ENCODE measurements around the gene RCBTB1.

The RCBTB1 gene

DNA sequence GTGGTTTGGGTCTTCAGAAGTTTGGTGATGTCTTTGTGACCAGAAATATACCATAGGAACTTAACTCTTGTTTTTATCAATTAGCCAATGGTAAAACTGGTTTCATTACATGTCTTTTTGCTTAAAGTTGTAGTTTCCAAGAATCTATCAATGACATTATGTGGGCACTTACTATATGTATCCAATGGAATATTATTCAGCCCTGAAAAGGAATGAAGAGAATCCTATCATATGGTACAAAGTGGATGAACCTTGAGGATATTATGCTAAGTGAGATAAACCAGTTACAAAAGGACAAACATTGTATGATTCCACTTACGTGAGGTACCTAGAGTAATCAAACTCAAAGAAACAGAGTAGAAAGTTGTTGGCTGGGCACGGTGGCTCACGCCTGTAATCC lies 26.4 kb downstream of the RCBTB1 start:
- DNase-seq (ENCODE audit: low read depth), result no peak

DNA sequence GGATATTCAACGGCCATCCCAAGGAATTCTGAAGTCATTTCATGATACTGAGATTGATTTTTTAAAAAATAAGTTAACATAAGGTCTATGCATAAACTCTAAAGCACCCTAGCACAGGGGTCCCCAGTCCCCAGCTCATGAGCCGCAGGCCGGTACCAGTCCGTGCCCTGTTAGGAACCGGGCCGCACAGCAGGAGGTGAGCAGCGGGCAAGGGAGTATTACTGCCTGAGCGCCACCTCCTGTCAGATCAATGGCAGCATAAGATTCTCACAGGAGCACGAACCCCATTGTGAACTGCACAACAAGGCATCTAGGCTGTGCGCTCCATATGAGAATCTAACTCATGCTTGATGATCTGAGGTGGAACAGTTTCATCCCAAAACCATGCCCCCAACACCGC lies 31.0 kb downstream of the RCBTB1 start:
- no peak for DNase-seq (ENCODE audit: low read depth)

DNA sequence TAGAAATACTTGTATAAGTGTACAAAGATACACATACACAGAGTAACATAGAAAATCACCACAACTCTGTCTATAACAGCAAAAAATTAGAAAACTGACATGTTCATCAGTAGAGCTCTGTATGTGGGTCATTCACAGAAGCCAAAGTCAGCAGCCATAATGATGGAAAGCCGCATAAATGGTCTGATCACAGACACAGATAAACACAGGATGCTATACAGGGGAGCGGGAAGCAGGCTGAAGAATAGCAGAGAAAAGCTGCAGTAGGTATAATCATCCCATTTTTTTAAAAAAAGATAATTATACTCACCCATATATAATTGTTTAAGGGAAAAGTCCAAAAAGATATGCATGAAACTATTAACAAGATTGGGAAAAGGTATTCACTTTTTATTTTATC lies 31.5 kb downstream of the RCBTB1 start:
- DNase-seq (ENCODE audit: low read depth), result no peak

DNA sequence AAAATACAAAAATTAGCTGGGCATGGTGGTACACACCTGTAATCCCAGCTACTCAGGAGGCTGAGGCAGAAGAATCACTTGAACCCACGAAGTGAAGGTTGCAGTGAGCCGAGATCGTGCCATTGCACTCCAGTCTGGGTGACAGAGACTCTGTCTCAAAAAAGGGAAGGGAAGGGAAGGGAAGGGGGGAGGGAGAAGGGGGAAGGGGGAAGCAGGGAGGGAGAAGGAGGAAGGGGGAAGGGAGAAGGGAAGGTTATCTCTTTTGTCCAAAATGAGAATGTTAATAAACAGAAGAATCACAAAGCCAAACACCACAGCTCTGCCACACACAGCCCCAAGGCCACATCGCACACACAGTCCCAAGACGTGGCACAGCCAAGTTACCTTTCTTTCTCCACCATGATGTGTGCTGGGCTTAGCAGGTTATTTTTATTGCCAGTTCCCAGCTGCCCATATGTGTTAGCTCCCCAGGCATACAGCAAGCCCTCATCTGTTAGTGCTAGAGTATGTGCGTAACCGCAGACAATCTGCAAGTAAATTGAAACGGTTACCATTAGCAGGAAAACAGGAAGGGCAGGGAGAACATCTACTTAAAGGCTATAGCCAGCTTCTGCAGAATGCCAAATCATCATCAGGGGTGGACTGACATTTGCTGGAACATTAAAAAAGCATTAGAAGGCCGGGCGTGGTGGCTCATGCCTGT lies 34.3 kb downstream of the RCBTB1 start:
- DNase-seq (ENCODE audit: low read depth), result no peak

DNA sequence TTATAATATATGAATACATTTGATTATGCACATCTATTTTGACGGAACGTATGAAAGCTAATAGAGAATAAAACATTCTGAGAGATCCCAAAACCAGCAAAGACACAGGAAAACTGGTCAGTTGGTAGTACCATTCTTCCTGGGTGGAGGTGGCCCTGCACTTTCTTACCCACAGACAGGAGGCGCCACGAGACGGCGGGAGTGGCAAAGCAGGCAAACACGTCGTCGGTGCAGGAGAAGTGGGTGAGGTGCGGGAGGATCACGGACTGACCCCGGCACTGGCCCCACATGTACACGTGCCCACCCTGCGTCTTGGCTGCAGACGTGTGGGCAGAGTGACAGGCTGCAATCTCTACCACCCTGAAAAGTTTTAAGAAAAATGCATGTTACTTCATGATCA lies 36.1 kb downstream of the RCBTB1 start:
- no peak for DNase-seq (ENCODE audit: low read depth)

DNA sequence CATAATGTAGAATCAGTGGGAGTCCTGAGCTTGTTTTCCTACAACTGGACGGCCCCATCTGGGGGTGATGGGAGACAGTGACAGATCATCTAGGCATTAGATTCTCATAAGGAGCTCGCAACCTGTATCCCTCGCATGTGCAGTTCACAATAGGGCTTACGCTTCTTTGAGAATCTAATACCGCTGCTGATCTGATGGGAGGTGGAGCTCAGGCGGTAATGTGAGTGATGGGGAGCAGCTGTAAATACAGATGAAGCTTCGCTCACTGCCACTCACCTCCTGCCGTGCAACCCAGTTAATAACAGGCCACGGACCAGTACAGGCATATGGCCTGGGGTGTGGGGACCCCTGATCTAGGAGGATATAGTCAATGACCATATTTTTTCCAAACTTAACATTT lies 38.8 kb downstream of the RCBTB1 start:
- no peak for DNase-seq (ENCODE audit: low read depth)

DNA sequence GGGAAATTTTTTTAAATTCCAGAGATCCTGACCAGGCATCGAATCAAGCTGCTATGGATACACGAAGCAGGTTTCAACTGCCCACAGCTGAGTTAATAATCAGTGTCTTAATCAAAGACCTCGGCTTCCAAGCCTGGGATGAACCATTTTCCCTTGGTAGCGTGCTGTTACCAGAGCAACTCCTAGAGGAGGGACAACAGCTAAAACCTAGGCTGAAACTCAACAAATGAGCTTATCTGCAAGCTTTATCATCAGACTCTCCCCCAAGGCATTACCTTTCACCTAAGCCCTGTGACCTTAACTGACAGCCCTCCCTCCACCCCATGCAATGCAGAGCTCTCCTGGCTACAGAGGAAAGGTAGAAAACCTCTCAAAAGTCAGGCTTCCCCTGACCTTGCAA lies 39.7 kb downstream of the RCBTB1 start:
- DNase-seq (ENCODE audit: low read depth), result no peak

DNA sequence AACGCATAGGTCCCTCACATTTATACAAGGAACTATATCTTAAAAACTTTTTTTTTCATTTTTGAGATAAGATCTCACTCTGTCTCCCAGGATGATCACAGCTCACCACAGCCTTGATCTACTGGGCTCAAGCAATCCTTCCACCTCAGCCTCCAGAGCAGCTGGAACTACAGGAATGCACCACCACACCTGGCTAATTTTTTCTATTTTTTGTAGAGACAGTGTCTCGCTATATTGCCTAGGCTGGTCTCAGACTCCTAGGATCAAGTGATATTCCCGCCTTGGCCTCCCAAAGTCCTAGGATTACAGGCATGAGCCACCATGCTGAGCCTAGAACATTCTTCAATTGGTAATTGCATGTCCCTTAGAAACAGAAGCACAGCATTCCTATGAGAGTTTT lies 41.7 kb downstream of the RCBTB1 start:
- no peak for DNase-seq (ENCODE audit: low read depth)

DNA sequence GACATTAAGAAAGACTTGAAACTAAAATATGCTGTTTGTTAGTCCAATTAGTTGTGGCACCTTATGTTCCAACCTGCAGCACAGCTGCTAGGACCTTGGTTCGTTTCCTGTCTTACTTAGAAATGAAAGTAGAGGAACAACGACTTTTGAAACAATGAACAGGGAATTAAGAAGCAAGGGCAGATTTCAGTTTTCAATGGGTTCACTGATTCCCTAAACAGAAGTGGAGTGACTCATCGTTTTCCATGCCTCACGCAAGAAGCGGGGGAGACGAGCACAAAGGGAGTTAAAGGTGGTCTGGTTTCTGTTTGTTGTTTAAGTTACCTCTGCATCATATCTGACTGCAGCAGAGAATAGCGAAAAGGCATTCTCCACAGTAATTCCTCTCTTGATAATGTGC lies 44.8 kb downstream of the RCBTB1 start:
- no peak for DNase-seq (ENCODE audit: low read depth)

DNA sequence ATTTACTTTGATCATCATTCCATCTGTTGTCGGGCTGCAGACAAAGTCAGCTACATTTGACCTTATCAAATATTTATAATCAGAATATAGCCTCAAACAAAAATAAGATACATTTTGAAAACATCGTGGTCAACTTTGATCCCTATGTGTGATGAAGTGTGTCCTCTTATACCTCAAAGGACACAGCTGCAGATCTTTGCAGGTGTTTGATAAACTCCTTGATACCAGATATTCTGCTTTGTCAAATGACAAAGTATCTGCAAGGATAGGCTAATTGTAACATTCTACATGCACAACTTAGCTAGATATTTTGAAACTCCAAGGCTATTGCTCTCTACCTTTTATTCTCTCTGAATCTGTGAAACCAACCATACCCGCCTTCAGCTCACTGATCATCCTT lies 45.6 kb downstream of the RCBTB1 start:
- no peak for DNase-seq (ENCODE audit: low read depth)

DNA sequence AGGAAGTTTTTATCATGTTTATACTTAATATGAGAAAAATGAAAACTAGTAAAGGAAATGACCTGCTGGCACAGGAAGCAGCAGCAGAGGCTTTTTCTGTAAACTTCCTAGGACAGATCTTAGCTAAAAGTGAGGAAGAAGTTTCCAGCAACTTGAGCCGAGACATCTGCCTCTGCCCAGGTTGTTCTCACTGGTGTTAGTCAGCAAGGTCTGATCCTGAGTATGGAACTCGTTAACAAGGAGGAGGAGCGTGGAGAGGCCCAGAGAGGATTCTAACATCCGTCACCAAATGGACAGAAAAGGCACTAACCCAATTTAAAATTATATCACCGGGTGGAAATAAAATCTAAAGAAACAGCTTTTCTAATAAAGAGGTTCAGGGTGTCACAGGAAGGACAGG lies 46.0 kb downstream of the RCBTB1 start:
- DNase-seq (ENCODE audit: low read depth), result no peak

DNA sequence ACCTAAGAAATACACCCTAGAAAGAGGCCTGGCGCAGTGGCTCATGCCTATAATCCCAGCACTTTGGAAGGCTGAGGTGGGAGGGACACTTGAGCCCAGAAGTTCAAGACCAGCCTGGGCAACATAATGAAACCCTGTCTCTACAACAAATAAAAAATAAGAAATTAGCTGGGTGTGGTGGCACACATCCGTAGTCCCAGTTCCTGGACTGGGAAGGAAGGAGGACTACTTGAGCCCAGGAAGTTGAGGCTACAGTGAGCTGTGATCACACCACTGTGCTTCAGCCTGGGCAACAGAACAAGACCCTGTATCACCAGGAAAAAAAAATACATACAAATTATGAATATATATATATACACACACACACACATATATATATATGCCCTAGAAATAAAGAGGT lies 47.0 kb downstream of the RCBTB1 start:
- DNase-seq (ENCODE audit: low read depth), result no peak

DNA sequence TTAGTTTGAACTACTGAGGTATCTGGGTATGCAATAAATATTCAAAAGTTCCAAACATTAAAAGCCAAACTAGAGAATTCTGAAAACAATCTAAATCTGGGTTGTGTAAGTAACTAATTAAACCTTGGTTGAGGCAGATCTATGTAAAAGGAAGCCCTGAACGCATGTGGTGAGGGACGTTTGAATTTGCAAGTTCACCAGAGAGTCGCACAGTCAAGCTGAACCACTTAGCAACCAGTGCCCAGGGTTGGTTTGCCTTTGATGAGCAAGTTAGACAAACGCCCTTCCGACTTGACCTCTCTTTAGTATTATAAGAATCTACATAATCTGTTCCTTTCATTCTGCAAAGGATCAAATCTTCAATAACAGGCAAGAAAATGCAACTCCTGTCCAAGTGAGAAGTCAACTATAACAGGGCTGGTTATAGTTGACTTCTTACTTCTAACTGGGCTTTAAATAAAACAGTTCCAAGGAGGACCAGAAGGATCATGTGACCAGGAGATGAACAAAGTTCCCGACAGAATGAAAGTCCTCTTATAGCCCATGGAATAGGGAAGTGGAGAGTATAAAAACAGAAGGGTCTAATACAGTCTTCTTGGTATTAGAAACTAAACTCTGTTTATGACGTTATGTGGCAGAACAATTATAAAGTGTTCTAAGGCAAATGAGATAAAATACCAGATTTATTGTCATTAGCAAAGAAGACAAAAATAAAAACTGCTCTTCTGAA lies 49.0 kb downstream of the RCBTB1 start:
- DNase-seq (ENCODE audit: low read depth), result no peak

DNA sequence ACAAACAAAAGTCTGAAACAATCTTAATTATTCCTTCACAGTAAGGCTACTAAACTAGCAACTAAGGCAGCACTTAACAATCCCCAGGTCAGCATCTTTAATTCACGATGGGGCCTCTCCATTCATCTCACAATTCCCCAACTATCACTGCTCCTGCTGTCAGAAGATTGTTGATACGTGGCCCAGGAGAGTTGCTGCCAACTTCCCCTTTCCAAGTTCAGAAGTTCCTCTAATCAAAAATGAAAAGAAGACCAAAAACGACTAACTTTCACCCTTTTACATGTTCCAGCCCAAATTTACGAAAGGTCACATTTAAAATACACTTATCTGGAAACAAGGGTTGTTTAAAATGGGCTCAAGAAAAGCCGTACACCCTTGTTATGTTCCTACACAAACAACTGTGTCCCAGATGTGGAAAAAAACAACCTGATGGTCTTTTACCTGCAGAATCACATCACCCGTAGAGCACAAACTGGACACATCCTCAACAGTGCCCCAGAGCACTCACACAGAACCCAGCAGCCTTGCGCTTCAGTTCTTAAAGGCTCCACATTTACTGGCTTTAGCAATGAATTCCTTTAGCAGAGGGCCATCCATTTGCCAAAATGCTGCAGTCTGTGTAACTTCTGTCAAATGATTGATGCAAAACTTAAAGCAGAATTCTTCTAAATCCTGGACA lies 51.6 kb downstream of the RCBTB1 start:
- no peak for DNase-seq (ENCODE audit: low read depth)

DNA sequence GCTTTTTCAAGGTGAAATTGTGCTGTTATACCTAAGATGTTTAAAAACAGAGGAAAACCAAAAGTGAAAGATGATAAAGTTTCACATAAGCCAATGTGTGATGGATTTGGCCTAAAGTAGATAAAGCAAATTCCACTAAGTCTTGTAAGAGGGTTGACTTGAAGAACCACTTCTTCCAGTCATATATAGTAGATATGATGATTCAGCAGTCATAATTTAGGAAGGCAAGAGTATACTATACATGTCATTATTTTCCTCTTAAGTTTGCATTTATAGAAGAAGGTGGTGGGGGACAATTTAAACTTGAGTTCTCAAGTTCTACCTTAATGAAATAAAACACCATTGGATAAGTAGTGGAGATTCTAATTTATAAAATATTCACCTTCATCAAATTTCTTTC lies 52.3 kb downstream of the RCBTB1 start:
- DNase-seq (ENCODE audit: low read depth), result no peak

DNA sequence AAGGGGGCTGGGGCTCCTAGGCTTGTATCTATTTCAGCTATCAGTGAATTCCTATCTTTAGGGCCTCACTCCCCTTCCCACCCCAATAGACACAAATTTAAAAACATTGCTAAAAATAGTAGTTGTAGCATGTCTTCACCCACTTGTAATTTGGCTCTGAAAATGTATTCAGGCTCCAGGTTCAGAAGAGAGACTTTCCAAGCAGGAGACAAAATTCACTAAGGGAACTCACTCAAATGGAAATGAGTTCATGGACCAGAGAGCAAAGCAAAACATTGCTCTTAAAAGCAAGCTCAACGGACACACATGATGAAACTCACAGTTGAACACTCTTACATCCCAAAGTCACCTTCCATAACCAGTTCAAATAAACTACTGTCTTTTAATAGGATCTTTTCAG lies 52.8 kb downstream of the RCBTB1 start:
- no peak for DNase-seq (ENCODE audit: low read depth)

DNA sequence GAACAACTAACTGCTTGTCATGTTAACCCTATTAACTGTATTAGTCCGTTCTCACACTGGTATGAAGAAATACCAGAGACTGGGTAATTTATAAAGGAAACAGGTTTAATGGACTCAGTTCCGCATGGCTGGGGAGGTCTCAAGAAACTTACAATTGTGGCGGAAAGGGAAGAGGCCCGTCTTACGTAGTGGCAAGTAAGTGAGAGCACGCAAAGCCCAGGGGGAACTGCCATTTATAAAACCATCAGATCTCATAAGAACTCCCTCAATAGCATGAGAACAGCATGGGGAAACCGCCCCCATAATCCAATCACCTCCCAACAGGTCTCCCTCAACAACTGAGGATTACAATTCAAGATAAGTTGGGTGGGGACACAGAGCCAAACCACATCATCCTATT lies 54.9 kb downstream of the RCBTB1 start:
- DNase-seq (ENCODE audit: low read depth), result no peak

DNA sequence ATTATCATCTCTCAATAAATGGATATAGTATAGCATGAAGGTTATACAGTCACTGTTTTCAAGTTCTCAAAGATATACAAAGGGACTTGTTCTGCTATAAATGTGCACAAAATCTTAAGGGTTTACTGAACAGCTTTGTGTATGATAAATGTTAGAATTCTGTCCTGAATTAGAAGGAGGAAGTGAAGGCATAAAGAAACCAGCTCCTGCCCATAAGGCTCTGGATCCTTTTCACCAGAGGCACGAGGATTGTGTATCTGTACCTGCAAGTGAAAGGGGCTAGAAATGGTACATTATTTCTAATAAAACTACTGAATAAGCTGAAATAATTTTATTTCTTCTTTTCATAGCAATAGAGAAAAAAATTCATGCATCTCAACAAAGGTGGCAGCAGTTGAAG lies 57.2 kb downstream of the RCBTB1 start:
- DNase-seq (ENCODE audit: low read depth), result no peak

DNA sequence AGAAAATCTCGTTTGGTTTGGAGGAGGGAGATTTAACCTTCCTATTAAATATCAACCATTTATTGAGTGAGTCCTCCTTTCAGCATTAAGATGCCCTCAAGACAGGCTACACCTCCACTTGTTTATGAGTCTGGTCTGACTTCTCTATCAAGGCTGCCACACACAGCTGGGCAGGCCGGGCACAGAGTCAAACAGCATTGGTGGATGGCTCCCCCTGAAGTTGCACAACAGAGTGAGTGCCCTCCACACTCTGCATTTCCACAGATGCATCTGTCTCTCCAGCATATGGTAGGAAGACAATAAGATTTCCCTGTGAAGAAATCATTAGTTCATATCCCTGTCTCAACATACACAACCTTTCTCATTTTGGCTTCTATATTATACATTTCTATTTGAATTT lies 58.2 kb downstream of the RCBTB1 start:
- no peak for DNase-seq (ENCODE audit: low read depth)

DNA sequence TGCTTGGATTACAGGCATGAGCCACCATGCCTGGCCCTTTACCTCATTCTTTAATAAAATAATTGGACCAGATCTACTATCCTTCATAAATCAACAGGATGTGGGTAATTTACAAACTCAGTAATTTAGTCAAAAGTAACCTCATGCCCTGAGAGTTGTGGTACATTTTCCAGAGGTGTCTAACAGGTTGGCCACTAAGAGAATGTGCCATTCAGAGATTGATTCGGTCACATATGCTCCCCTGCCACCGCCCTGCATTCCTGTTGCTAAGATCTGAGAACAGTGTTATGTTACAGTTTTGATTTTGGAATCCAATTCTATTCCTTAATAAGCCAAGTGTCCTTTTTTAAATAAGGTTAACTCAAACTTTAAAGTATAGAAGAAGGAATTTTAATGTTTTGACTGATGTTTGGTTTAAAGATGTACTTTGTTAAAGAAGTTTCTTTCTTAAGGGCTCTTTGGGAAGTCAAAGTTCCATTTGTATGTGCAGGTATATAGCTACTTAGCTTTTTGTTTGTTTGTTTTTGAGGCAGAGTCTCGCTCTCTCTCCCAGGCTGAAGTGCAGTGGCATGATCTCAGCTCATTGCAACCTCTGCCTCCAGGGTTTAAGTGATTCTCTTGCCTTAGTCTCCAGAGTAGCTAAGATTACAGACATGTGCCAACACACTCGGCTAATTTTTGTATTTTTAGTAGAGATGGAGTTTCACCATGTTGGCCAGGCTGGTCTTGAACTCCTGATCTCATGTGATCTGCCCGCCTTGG lies 60.4 kb downstream of the RCBTB1 start:
- DNase-seq (ENCODE audit: low read depth), result no peak

DNA sequence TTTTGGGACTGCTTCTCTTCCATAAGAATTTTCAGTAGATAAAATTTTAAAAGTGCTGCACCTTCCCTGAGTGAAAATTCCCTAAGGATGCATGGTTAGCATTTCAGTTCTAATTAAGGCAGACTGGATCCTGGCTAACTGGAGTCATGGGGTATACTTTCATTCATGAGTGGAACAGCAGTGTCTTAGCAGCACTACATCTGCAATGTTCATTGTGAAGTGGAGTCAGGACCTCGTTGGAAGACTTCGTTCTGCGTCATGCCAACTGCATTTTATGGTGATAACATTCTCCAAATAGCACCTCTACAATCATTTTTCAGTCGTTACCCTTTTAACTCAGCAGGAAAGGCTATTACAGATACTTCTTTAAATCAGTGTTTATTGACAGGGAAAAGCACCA lies 64.1 kb downstream of the RCBTB1 start:
- DNase-seq (ENCODE audit: low read depth), result no peak

DNA sequence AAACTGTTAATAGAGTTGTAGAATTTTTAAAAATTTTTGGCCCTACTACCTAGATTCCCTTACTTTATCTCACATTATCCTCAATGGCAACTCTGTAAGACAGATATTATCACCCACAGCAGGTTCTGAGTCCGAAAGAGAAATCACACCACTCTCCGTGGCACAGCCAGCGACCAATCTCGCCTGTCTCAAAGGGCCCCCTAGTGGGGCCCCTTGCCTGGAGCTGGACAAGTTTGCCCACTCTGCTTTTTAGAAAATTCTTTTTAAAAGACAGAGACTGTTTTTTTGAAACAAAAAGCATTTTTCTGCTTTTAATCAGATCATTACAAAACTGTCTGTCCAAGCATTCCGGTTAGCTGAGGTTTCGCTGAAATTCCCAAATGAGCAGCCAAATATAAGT lies 67.9 kb downstream of the RCBTB1 start:
- DNase-seq (ENCODE audit: low read depth), result no peak

DNA sequence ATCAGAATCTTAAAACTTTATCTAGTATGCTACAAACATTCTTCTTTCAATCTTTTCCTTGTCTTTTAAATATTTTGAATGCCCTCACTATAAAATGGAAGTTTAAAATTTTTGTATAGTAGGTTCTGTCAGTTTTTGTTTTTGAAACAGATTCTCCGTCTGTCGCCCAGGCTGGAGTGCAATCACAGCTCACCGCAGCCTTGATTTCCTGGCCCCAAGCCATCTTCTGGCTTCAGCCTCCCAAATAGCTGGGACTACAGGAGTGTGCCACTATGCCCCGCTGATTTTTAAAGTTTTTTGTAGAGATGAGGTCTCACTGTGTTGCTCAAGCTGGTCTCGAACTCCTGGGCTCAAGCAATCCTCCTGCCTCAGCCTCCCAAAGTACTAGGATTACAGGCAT lies 68.9 kb downstream of the RCBTB1 start:
- no peak for DNase-seq (ENCODE audit: low read depth)

Measured in activated T-cell treated with anti-CD3 and anti-CD28 coated beads for 48 hours (primary cell).